Smooth muscle cell (in vitro differentiated cells): ENCODE measurements around the gene PHOSPHO2. TPM values are rescaled to one million over a fixed set of nuclear protein-coding genes. Genes with fewer than 3 reads are reported as not detected.

Source experiments
- DNase-seq: peaks from one replicate; lab custom pipeline; 2025; ENCODE audit not compliant: unreplicated experiment; lab: John Stamatoyannopoulos, UW
- H2AFZ ChIP-seq: fragments of 200-600 bp; sonication (generic); 2 replicates; pipeline ENCODE4 v1.6.0; 2016; ENCODE audit warnings: antibody characterized with exemption, low read depth, mild to moderate bottlenecking
- H3F3A ChIP-seq: fragments of 200-600 bp; sonication (generic); 2 replicates; pipeline ENCODE4 v1.6.0; 2017; ENCODE audit warnings: antibody characterized with exemption, low read depth
- H3K27ac ChIP-seq: fragments of 200-600 bp; sonication (generic); 2 replicates; pipeline ENCODE4 v1.5.1; 2016; ENCODE audit warnings: low read depth, mild to moderate bottlenecking
- H3K27me3 ChIP-seq: fragments of 200-600 bp; sonication (generic); 2 replicates; pipeline ENCODE4 v1.6.1; 2016; ENCODE audit warnings: low read depth, mild to moderate bottlenecking
- H3K36me3 ChIP-seq: fragments of 200-600 bp; sonication (generic); 2 replicates; pipeline ENCODE4 v1.5.1; 2016; ENCODE audit warnings: low read depth
- H3K4me1 ChIP-seq: fragments of 200-600 bp; sonication (generic); 2 replicates; pipeline ENCODE4 v1.5.1; 2016; ENCODE audit warnings: low read depth
- H3K4me2 ChIP-seq: fragments of 200-600 bp; sonication (generic); 2 replicates; pipeline ENCODE4 v1.6.0; 2016; ENCODE audit warnings: mild to moderate bottlenecking
- H3K4me3 ChIP-seq: fragments of 200-600 bp; sonication (generic); 2 replicates; pipeline ENCODE4 v1.5.1; 2016; ENCODE audit warnings: mild to moderate bottlenecking
- H3K79me2 ChIP-seq: fragments of 200-600 bp; sonication (generic); 2 replicates; pipeline ENCODE4 v1.6.0; 2016; ENCODE audit warnings: low read depth, mild to moderate bottlenecking
- H3K9ac ChIP-seq: fragments of 200-600 bp; sonication (generic); 2 replicates; pipeline ENCODE4 v1.6.0; 2016; ENCODE audit warnings: low read depth
- H3K9me3 ChIP-seq: fragments of 200-600 bp; sonication (generic); replicated peaks from 2 replicates; pipeline ENCODE4 v1.5.1; 2016; ENCODE audit warnings: low read depth
- H4K20me1 ChIP-seq: fragments of 200-600 bp; sonication (generic); 2 replicates; pipeline ENCODE4 v1.6.0; 2016; ENCODE audit warnings: low read depth
- CTCF ChIP-seq: fragments of 200-600 bp; sonication (generic); IDR thresholded peaks from 2 replicates; pipeline ENCODE4 v1.5.1; 2017; ENCODE audit warnings: borderline replicate concordance, mild to moderate bottlenecking, antibody characterized with exemption; ENCODE audit not compliant: insufficient read depth, poor library complexity, severe bottlenecking
- WGBS: methylation state at CpG from one replicate; pipeline ENCODE4 v1.1.7; 2016; ENCODE audit warnings: low lambda C conversion rate; 5-methylcytosine and 5-hydroxymethylcytosine counted together
- polyA plus RNA-seq: library from polyadenylated mRNA; unstranded; fragments of >200 nt; fragmentation: Nextera tagmentation; extraction: Ambion mirVana; gene quantifications from 2 replicates; pipeline ENCODE4 v1.2.1, GENCODE V29; 2016
- total RNA-seq: library from RNA; depleted of rRNA; stranded (reverse); fragments of >200 nt; gene quantifications from 2 replicates; pipeline ENCODE4 v1.2.3, GENCODE V29; 2014

The PHOSPHO2 gene
- total and polyA plus RNA-seq, 2 experiments from 2014 or later, result 0.45 to 0.74 TPM

- TF ChIP-seq CTCF, result no peak
- no peak overlapping the region for H3K9ac ChIP-seq
- H3F3A ChIP-seq, result no peaks in the 10 kb centered on the region
- no peak for DNase-seq
- no peak overlapping the region for H3K4me2 ChIP-seq
- no peaks in the 10 kb centered on the region for H3K36me3 ChIP-seq
- H2AFZ ChIP-seq, result no peak overlapping the region
- H3K27ac ChIP-seq, result no peak overlapping the region
- no peaks in the 10 kb centered on the region for H3K27me3 ChIP-seq
- H3K9me3 ChIP-seq, result no peaks in the 10 kb centered on the region
- H4K20me1 ChIP-seq, result no peaks in the 10 kb centered on the region
- no peak overlapping the region for H3K4me3 ChIP-seq
- H3K4me1 ChIP-seq, result no peaks in the 10 kb centered on the region
- no peaks in the 10 kb centered on the region for H3K79me2 ChIP-seq
- 93% methylated on average over 1 of the region's 1 CpG for WGBS
Observed at GRCh38 chr2:169709331-169709730, 15.1 kb downstream of the PHOSPHO2 start.

GRCh38 chr2:169709981-169710380, 15.7 kb downstream of the PHOSPHO2 start:
- WGBS, result 100% methylated on average over 1 of the region's 1 CpG
- H3K4me3 ChIP-seq, result no peak overlapping the region
- H3K27ac ChIP-seq, result no peak overlapping the region
- no peaks in the 10 kb centered on the region for H4K20me1 ChIP-seq
- no peak overlapping the region for H3K9ac ChIP-seq
- no peaks in the 10 kb centered on the region for H3K9me3 ChIP-seq
- TF ChIP-seq CTCF, result no peak
- DNase-seq, result no peak
- no peaks in the 10 kb centered on the region for H3F3A ChIP-seq
- H2AFZ ChIP-seq, result no peak overlapping the region
- no peak overlapping the region for H3K4me2 ChIP-seq
- H3K79me2 ChIP-seq, result no peaks in the 10 kb centered on the region
- H3K4me1 ChIP-seq, result no peaks in the 10 kb centered on the region
- H3K27me3 ChIP-seq, result no peaks in the 10 kb centered on the region
- no peaks in the 10 kb centered on the region for H3K36me3 ChIP-seq

- Histone ChIP-seq H3K9ac (no peak overlapping the region), H3K79me2 (no peaks in the 10 kb centered on the region), H3K4me1 (no peaks in the 10 kb centered on the region), H3K9me3 (no peaks in the 10 kb centered on the region), H2AFZ (no peak overlapping the region), H3K27ac (no peak overlapping the region), H3K27me3 (no peaks in the 10 kb centered on the region), H3F3A (no peaks in the 10 kb centered on the region), H3K4me2 (no peak overlapping the region), H4K20me1 (no peaks in the 10 kb centered on the region), H3K4me3 (no peak overlapping the region), H3K36me3 (no peaks in the 10 kb centered on the region)
- WGBS, result 95% methylated on average over 7 of the region's 7 CpGs
- TF ChIP-seq CTCF, result no peak
- no peak for DNase-seq
Observed at GRCh38 chr2:169711751-169712509, 17.7 kb downstream of the PHOSPHO2 start.

- H3K4me3 ChIP-seq, result no peak overlapping the region
- WGBS, result 95% methylated on average over 9 of the region's 9 CpGs
- H3K4me2 ChIP-seq, result no peak overlapping the region
- no peak for TF ChIP-seq CTCF
- H3K36me3 ChIP-seq, result no peaks in the 10 kb centered on the region
- no peak overlapping the region for H3K27ac ChIP-seq
- no peak overlapping the region for H3K9ac ChIP-seq
- no peaks in the 10 kb centered on the region for H3K4me1 ChIP-seq
- no peak for DNase-seq
- no peak overlapping the region for H2AFZ ChIP-seq
- H3K27me3 ChIP-seq, result no peaks in the 10 kb centered on the region
- no peaks in the 10 kb centered on the region for H4K20me1 ChIP-seq
- H3K9me3 ChIP-seq, result no peaks in the 10 kb centered on the region
- H3K79me2 ChIP-seq, result no peaks in the 10 kb centered on the region
- no peaks in the 10 kb centered on the region for H3F3A ChIP-seq
Observed at GRCh38 chr2:169712791-169713227, 18.5 kb downstream of the PHOSPHO2 start.
